ENCODE results near the gene CAVIN3. TPM values are rescaled to one million over a fixed set of nuclear protein-coding genes. Genes with fewer than 3 reads are reported as not detected.

CAVIN3 gene
- total and polyA plus RNA-seq, 2 donors (not counting 3 experiments of a cell fraction or from before 2014, with no cell fraction given): 153 to 241 TPM

DNA sequence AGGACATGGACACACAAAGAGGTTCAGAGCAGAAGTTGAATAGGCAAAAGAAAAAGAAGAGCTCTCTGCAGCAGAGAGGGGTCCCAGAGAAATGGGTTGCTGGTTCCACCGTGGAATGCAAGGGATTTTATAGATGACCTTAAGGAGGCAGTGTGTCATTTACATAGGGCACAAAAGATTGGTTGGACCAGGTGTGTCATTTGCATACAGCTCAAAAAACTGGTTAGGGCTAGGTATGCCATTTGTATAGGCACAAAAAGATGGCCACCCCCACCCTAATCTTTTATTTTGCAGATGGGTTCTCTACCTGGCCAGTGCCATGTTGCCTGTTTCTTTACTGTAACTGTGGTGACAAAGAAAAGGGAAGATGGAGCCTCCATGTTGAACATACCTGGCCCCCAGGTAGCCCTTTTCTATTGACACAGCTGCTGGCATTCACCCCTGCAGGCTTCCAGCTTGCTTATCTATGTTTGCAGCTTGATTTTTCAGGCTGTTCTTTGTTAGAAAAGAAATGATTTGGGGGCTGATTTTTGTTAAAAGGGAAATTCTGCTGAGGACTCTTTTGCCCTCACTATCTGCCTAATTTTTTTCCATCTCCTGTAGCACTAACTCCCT, 3.1 kb upstream of the CAVIN3 start:
- dilution Hi-C loops (cut with MboI; ENCODE audit: extremely low pct_ligation_motif_present, low sequenced_read_pairs) (no loop called here), intact Hi-C loops (cut with micrococcal nuclease) (loop anchor here (2.0 to 10.0 kb wide), 4 partner anchors 281 to 1281 kb away; partner anchors contain the start of genes TRIM22 and TRIM5)
- BruUV-seq (replicated peaks): no TSS peak
- H2AFZ ChIP-seq (ENCODE audit: low read depth, low read length): no peak overlapping the region
- TF ChIP-seq POLR2A (IDR thresholded peaks at IDR 0.05; ENCODE audit: low read depth, low read length) (no peak), EZH2 (IDR thresholded peaks at IDR 0.05; ENCODE audit: borderline replicate concordance, low read depth, low read length, severe bottlenecking) (no peak), POLR2AphosphoS5 (IDR thresholded peaks at IDR 0.05; ENCODE audit: insufficient read depth, low read depth, low read length) (no peak), JUN (IDR thresholded peaks at IDR 0.05; ENCODE audit: borderline replicate concordance, insufficient read depth, insufficient read length, low read depth) (no peak), MYC (IDR thresholded peaks at IDR 0.05; ENCODE audit: low read depth, low read length) (no peak), FOS (IDR thresholded peaks at IDR 0.05; ENCODE audit: borderline replicate concordance, insufficient read depth, low read length) (no peak), GATA2 (IDR thresholded peaks at IDR 0.05; ENCODE audit: insufficient read depth, insufficient read length, low read depth, low read length) (no peak)
- TF ChIP-seq, protein P1, sequence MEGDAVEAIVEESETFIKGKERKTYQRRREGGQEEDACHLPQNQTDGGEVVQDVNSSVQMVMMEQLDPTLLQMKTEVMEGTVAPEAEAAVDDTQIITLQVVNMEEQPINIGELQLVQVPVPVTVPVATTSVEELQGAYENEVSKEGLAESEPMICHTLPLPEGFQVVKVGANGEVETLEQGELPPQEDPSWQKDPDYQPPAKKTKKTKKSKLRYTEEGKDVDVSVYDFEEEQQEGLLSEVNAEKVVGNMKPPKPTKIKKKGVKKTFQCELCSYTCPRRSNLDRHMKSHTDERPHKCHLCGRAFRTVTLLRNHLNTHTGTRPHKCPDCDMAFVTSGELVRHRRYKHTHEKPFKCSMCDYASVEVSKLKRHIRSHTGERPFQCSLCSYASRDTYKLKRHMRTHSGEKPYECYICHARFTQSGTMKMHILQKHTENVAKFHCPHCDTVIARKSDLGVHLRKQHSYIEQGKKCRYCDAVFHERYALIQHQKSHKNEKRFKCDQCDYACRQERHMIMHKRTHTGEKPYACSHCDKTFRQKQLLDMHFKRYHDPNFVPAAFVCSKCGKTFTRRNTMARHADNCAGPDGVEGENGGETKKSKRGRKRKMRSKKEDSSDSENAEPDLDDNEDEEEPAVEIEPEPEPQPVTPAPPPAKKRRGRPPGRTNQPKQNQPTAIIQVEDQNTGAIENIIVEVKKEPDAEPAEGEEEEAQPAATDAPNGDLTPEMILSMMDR (IDR thresholded peaks at IDR 0.05; ENCODE audit: extremely low read depth in 1 of 2, insufficient read depth in 1 of 2, low read depth in 1 of 2, low read length in 2 of 2): no peak
- TF ChIP-seq, protein P2, sequence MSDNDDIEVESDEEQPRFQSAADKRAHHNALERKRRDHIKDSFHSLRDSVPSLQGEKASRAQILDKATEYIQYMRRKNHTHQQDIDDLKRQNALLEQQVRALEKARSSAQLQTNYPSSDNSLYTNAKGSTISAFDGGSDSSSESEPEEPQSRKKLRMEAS (IDR thresholded peaks at IDR 0.05; ENCODE audit: insufficient read depth, insufficient read length): no peak
- H3K36me3 ChIP-seq (ENCODE audit: control insufficient read depth in 2 of 2, extremely low read depth in 1 of 2, insufficient read depth in 2 of 2, low read length in 2 of 2): no peaks in the 10 kb centered on the region
- H3K9me1 ChIP-seq (replicated peaks; ENCODE audit: control insufficient read depth, extremely low read depth, insufficient read depth, low read length): no peaks in the 10 kb centered on the region
- H3K4me2 ChIP-seq (ENCODE audit: insufficient read depth, low read length): no peak overlapping the region
- ChIA-PET POLR2A (no interaction called here), CTCF (interaction anchor here (1.5 to 3.6 kb wide), 3 partner anchors 24 to 40 kb away, joined by 6 to 21 read pairs (median 21); no protein-coding TSS in a partner anchor)
- FAIRE-seq (no peak), DNase-seq (ENCODE audit: low read depth, low spot score) (no peak)
- H4K20me1 ChIP-seq (replicated peaks; ENCODE audit: control insufficient read depth, extremely low read depth, insufficient read depth, low read length): no peaks in the 10 kb centered on the region
- no peak overlapping the region for H3K9ac ChIP-seq (replicated peaks; ENCODE audit: extremely low read depth, insufficient read depth, low read length)
- H3K9me3 ChIP-seq (replicated peaks; ENCODE audit: control insufficient read depth, insufficient read depth, low read length): no peaks in the 10 kb centered on the region
- no peaks in the 10 kb centered on the region for H3K27me3 ChIP-seq (ENCODE audit: control insufficient read depth in 2 of 2, insufficient read depth in 2 of 2, low read length in 2 of 2)
- H3K4me3 ChIP-seq (replicated peaks in 1 of 3; ENCODE audit: insufficient read depth in 1 of 3, low read depth in 1 of 3, low read length in 3 of 3): no peak overlapping the region
- H3K79me2 ChIP-seq (ENCODE audit: control insufficient read depth, insufficient read depth, low read length): peaks cover 8% of the 10 kb centered on the region
- H3K4me1 ChIP-seq (ENCODE audit: control insufficient read depth, extremely low read depth, insufficient read depth, low read length): peaks cover 52% of the 10 kb centered on the region
- no peak overlapping the region for H3K27ac ChIP-seq (ENCODE audit: insufficient read depth, low read depth, low read length)
